Esophagus squamous epithelium (tissue), 4 donors: ENCODE measurements around the gene NDUFA6.

Source experiments
- CTCF ChIP-seq, 6 experiments: fragments of 450-650 bp in 4 of 6; fragments of 200-600 bp in 2 of 6; sonication (generic) in 2 of 6; IDR thresholded peaks; one replicate each; pipeline ENCODE4 v1.5.1; 2016 to 2019; ENCODE audit warnings: antibody characterized with exemption in 6 of 6, mild to moderate bottlenecking in 4 of 6, moderate library complexity in 4 of 6
- POLR2A ChIP-seq, 4 donors: fragments of 450-650 bp; IDR thresholded peaks; one replicate each; pipeline ENCODE4 v1.6.1; 2017; ENCODE audit warnings: antibody characterized with exemption in 4 of 4, mild to moderate bottlenecking in 4 of 4, moderate library complexity in 3 of 4

GRCh38 chr22:42073621-42074041 is 16.9 kb downstream of the NDUFA6 start:
- no peak for TF ChIP-seq CTCF (IDR thresholded peaks at IDR 0.05)
- TF ChIP-seq POLR2A (IDR thresholded peaks at IDR 0.05): no peak
